GM21576 (cell line): ENCODE data around the gene DENND5A.
"Not testable (repeated sequence)": the region's sequence is repeated elsewhere in the genome, so short reads cannot be mapped to it uniquely, and the experiment has no call there.

ENCODE experiments used
- ATAC-seq: cut with Tn5 transposase; IDR thresholded peaks from one replicate; pipeline ENCODE4 v1.9.1; 2021; ENCODE audit warnings: mild to moderate bottlenecking, moderate library complexity; ENCODE audit not compliant: unreplicated experiment

DENND5A gene

DNA sequence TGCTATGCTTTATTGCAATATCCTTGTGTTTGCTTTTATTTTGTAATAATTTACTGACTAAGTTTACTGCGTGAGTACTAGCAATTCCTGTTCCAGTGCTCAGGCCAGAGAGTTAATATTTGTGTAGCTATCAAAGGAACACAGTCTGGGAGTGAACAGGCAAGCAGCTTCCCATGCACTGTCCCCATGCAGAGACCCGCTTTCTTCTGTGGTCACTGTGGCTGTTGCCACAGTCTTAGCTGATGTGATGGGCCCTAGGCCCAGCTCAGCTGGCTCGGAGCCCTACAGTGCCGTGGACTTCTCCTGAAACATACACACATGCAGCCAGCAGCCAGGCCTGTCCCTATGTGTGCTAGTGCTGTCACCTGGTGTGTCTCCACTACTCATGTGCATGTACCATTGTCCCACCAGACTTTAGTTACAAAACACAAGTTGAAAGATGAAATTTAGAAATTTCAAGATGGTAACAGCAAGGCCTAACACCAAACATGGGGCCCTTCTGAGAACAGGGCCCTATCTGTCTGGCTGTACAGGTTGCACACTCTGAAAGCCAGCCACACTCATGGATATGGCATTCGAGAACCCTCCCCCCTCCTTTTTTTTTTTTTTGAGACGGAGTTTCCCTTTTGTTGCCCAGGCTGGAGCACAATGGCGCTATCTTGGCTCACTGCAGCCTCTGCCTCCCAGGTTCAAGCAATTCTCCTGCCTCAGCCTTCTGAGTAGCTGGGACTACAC, 161.4 kb downstream of the DENND5A start:
- no peak for ATAC-seq

DNA sequence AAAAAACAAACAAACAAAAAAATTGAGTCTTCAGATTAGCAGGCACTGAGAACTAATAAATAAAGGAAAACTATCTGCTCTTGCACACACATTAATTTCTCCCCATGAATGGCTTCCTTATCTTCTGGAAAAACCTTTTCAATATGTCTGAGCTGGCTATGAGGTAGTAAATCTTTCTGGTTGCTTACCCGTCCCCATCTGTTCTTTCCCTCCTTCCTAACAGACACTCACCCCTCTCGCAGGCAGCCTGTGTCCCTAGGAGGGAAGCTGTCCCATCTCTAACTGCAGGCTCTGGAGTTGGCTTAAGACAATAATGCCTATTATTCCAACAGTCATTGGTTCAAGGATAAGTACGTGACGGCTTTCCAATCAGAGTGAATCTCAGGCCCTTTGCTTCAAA, 165.5 kb downstream of the DENND5A start:
- ATAC-seq: no peak

DNA sequence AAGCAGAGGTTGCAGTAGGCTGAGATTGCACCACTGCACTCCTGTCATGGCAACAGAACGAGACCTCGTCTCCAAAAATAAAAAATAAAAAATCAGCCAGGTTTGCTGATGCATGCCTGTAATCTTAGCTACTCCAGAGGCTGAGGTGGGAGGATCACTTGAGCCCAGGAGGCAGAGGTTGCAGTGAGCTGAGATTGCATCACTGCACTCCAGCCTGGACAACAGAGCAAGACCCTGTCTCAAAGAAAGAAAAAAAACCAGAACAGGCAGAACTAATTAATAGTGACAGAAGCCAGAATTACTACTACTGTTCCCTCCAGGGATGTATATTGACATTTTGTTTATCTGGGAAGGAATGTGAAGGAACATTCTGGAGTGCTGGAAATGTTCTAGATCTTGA, 166.7 kb downstream of the DENND5A start:
- not testable (repeated sequence) for ATAC-seq

DNA sequence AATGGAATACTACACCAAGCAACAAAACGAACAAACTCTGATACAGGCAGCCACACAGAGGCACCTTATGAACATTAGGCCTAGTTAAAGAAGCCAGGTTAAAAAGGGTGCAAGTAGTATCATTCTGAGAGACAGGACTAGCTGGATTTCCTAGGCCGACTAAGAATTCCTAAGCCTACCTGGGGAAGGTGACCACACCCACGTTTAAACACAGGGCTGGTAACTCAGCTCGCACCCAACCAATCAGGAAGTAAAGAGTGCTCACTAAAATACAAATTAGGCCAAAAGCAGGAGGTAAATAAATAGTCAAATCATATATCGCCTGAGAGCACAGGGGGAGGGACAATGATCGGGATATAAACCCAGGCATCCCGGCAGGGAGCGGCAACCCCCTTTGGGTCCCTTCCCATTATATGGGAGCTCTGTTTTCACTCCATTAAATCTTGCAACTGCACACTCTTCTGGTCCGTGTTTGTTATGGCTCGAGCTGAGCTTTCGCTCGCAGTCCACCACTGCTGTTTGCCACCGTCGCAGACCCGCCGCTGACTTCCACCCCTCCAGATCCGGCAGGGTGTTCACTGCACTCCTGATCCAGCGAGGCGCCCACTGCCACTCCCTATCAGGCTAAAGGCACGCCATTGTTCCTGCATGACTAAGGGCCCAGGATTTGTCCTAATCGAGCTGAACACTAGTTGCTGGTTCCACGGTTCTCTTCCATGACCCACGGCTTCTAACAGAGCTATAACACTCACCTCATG, 167.8 kb downstream of the DENND5A start:
- not testable (repeated sequence) for ATAC-seq

DNA sequence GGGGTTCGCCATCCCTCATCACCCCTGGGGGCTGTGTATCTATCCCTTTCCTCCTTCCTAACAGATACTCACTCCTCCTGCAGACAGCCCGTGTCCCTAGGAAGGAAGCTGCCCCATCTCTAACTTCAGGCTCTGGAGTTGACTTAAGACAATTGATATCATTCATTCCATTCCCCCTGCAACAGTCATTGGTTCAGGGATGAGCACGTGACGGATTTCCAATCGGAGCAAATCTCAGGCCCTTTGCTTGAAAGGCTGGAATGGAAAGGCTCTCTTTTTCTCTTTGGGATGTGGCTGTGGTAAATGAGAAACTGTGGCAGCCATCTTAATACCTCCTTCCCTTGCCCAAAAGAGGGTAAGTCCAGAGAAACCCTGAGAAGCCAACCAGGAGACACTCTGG, 168.7 kb downstream of the DENND5A start:
- ATAC-seq: no peak

DNA sequence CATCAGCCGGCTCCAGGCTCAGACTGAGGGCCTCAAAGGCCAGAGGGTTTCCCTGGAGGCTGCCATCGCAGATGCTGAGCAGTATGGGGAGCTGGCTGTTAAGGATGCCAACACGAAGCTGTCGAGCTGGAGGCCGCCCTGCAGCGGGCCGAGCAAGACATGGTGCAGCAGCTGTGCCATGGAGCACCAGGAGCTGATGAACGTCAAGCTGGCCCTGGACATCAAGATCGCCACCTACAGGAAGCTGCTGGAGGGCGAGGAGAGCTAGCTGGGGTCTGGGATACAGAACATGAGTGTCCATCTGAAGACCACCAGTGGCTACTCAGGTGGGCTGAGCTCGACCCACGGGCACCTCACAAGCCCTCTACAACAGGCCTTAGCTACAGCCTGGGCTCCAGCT, 169.7 kb downstream of the DENND5A start:
- ATAC-seq: no peak

DNA sequence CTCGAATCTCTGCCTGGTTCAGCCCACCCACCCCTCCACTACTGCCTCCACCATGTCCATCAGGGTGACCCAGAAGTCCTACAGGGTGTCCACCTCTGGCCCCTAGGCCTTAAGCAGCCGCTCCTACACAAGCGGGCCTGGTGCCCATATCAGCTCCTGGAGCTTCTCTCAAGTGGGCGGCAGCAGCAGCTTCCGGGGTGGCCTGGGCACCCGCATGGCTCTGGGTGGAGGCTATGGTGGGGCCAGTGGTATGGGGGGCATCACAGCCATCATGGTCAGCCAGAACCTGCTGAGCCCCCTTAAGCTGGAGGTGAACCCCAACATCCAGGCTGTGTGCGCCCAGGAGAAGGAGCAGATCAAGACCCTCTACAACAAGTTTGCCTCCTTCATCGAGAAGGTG, 170.7 kb downstream of the DENND5A start:
- ATAC-seq: no peak

DNA sequence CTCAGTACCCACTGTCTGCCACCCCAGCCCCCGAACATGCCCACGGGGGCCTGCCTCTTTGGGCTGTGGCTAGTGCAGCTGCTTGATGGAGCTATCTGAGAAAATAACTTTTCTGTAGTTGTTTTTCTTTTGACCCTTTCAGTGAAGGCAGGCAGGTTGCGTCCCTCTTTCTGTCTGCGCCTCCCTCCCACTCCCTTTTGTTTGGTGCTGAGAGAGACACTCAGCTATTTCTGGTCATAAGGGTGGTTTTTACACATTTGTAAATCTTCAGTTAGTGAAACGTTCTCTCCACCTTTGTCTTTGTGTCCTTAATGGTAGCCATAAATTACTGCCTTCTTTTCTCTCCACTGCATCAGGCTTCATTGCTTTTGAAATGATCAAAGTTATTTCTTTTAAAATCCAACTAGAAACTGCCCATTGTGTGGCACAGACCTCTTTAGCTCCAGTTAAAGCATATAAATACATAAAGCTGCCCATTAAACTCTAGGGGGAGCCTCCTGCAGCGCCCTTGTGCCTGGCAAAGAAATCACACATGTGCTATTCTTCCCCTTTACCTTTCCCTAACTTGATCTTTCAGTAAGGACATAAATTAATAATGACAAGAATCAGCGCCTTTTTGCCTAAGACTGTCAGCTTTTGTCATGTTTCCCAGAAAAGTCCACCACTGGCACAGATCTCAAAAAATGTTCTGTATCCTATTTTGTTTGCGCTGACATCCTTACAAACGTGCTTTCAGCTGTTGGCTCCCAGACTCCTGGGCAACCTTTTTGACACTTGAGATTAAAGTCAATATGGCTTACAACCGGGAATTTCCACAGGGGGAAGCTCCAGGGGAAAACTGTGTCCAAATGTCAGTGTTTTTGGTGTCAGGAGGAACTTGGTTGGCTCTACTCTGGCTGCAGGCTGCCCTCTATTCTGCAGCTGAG, 172.0 kb downstream of the DENND5A start:
- ATAC-seq: no peak

DNA sequence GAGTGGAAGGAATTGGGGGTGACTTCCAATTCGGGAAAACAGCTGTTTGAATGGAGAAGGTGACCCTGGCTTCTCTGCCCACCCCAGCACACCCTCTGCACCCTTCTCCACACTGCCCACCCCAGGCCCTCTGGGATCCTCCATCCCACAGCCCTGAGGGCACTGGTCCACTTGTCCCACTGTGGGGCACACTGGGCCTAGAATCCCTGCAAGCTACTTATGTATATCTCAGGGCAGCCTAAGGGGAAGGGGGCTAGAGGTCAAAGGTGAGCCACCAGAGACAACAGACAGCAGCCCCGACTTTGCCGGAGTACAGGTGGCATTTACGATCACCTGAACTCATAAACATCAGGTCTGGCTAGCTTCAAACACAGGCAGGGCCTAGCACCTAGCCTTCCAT, 173.1 kb downstream of the DENND5A start:
- no peak for ATAC-seq

DNA sequence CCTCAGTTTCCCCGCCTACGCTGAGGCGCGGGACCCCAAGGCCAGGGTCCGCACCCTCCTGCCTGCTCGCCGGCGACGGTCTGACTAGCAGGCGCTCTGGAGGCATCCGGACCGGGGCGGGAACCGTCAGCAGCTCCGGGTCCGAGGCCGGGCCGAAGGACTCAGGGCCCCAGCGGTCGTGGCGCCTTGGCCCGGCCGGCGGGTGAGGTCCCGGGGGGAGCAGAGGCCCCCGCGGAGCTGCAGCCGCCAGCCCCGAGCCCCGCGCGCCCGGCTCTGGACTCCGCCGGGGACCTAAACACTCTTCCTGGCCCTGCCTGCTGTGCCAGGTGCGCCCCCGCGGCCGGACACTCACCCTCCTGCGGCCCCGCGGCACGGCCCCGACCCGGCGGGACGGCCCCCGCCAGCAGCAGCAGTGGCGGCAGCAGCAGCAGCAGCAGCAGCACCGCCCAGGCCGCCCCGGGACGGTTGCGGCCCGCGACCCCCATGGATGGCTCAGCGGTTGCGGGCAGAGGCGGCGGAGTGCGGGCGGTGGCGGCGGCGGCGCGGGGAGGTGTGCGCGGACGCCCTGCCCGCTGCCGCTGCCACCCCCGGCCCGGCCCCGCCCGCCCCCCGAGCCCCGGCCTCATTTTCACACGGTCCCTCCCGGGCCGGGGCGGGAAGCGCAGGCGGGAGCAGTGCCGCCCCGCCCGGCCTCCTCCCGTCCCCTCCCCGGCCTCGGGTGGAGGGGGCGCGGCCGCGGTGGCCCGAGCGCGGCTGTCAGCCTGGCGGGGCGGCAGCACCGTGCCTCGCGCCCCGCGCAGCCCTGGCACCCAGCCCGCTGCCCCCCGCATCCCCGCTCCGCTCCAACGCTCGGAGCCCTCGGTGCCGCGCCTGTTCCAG, 173.9 kb downstream of the DENND5A start, which contains the start of gene SCUBE2:
TSS of gene SCUBE2 (minus strand) at position 556 of the 879 bp plus-strand sequence. CDS start at position 485, 71 bp downstream.
- no peak for ATAC-seq

DNA sequence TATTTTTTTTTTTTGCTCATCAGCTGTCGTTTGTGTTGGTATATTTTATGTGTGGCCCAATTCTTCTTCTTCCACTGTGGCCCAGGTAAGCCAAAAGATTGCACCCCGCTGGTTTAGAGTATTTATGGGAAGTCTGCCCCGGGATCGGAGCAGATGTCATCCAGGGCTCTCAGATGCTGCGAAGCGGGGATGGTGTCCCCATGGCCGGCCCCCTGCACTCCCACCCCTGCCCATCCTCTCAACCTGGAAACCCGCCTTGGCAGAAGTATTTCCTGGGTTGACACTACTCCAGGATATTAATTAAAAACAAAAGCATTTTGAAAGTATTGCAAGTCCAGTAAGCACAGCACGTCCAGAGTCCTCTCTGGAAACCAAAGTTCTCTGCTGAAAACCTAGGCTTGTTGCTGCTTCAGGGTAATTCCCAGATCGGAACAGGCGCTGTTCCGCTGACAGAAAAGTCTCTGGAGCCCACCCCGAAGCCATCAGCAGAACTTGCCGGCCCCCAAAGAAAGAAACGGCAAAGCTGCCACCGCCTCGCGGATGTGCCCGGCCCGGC, 174.6 kb downstream of the DENND5A start:
- no peak for ATAC-seq

DNA sequence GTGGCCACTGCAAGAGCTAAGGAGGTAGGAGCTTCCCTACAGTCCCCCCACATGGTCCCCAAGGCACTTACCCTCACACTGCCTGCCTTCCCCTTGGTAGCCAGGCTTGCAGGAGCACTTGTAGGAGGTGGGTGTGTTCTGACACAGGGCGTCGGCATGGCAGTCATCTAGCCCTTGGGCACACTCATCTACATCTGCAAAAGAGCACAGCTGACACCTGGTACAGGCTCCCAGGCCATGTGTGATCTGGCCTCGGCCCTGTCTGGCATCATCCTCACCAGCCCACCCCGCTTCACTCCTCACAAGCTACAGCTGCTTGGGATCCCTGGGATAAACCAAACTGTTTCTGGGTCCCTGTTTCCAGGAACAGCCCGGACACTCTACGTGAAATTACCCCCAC, 175.5 kb downstream of the DENND5A start:
- no peak for ATAC-seq

DNA sequence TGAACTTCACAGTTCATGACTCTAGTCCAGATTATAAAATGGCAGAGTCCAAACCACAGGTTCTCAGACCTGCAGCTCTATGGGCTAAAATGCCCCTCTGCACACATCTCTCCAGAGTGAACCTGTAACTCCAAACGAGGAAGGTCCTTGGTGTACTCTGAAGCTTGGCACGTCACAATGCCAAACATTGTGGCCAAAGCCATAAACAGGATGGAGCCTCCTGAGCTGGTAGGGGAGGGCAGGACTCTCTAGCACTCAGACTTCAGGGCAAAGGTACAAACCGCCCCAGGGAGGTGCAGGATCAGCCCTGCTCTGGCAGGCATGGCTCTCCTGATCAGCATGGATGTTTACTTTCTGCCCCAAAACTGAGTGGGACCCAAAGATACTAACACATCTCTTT, 176.1 kb downstream of the DENND5A start:
- no peak for ATAC-seq
